K562 (cell line): ENCODE measurements around the gene ADPRHL1. TPM values are rescaled to one million over a fixed set of nuclear protein-coding genes. Genes with fewer than 3 reads are reported as not detected.
"Not testable (repeated sequence)": the region's sequence is repeated elsewhere in the genome, so short reads cannot be mapped to it uniquely, and the experiment has no call there.

Experiments used
- ATAC-seq: fragments of 200-7000 bp; cut with Tn5 transposase; 3 replicates; pipeline ENCODE4 v1.9.1; 2020; ENCODE audit warnings: moderate library complexity
- BruUV-seq: library from RNA; stranded (reverse); fragments of 400-500 nt; replicated peaks from 2 replicates; lab custom pipeline; 2021; lab: Mats Ljungman, UMichigan
- CTCF ChIA-PET: fragments of 300-600 bp; formaldehyde crosslinking; extraction: SDS; loops from one replicate; lab custom pipeline; 2021; ENCODE audit warnings: low intra/inter-chr PET ratio; lab: Yijun Ruan, JAX
- POLR2A ChIA-PET: fragments of 300-600, 350-650 bp; sonication (Branson Sonifier 250); formaldehyde crosslinking; extraction: SDS; loops from one replicate; lab custom pipeline; 2021; ENCODE audit warnings: antibody characterized with exemption, inconsistent platforms; lab: Yijun Ruan, JAX
- DNase-seq, 4 experiments: peaks; one replicate each; pipeline versions ENCODE4 v3.0.0 to v3.0.0-alpha.2; 2011 to 2018; ENCODE audit warnings: low spot score in 3 of 4, mixed read lengths in 3 of 4; ENCODE audit errors: extremely low read depth in 1 of 4
- FAIRE-seq: peaks from 2 replicates; lab custom pipeline; 2011; peaks lifted over from hg19 to GRCh38; lab: Jason Lieb, UNC
- H2AFZ ChIP-seq: 2 replicates; pipeline ENCODE4 v1.6.0; 2011; ENCODE audit warnings: low read depth, low read length, control low read depth, inconsistent platforms
- H3K27ac ChIP-seq: fragments of 200-600 bp; 3 replicates; pipeline ENCODE4 v1.8.0; 2011; ENCODE audit warnings: low read depth, mild to moderate bottlenecking, control low read depth, inconsistent platforms, low read length, moderate library complexity, mixed read lengths; ENCODE audit errors: extremely low read depth
- H3K27me3 ChIP-seq, 2 experiments: fragments of 300-600 bp in 1 of 2; 2 replicates in 1 of 2; 3 replicates in 1 of 2; pipeline versions ENCODE4 v1.6.0 to v1.8.0; 2011; ENCODE audit warnings: inconsistent platforms in 2 of 2, low read length in 2 of 2, mild to moderate bottlenecking in 1 of 2, mixed read lengths in 1 of 2, moderate library complexity in 1 of 2; ENCODE audit not compliant: control insufficient read depth in 2 of 2, insufficient read depth in 2 of 2
- H3K36me3 ChIP-seq: fragments of 300-600 bp; 3 replicates; pipeline ENCODE4 v1.8.0; 2011; ENCODE audit warnings: mild to moderate bottlenecking, low read length, inconsistent platforms; ENCODE audit not compliant: control insufficient read depth, insufficient read depth
- H3K4me1 ChIP-seq, 2 experiments: fragments of 200-600 bp in 1 of 2; replicated peaks in 1 of 2; 2 replicates in 1 of 2; 3 replicates in 1 of 2; pipeline versions ENCODE4 v1.5.1 to v1.8.0; 2011; ENCODE audit warnings: inconsistent platforms in 2 of 2, low read length in 2 of 2, mild to moderate bottlenecking in 1 of 2, mixed read lengths in 1 of 2, moderate library complexity in 1 of 2; ENCODE audit not compliant: control insufficient read depth in 2 of 2, insufficient read depth in 2 of 2
- H3K4me2 ChIP-seq: 2 replicates; pipeline ENCODE4 v1.6.1; 2011; ENCODE audit warnings: low read length, control low read depth, inconsistent platforms, mixed read lengths; ENCODE audit not compliant: insufficient read depth
- H3K4me3 ChIP-seq: fragments of 200-600 bp; sonication (generic), shearing (Covaris generic); 2 replicates; pipeline ENCODE4 v1.5.1; 2016; ENCODE audit warnings: control low read depth, inconsistent platforms
- H3K79me2 ChIP-seq: fragments of 200-600 bp; 3 replicates; pipeline ENCODE4 v1.8.0; 2011; ENCODE audit warnings: low read length, inconsistent platforms; ENCODE audit not compliant: control insufficient read depth, insufficient read depth
- H3K9ac ChIP-seq, 2 experiments: 2 replicates each; pipeline versions ENCODE4 v1.6.0 to v1.6.1; 2011; ENCODE audit warnings: low read depth in 2 of 2, low read length in 2 of 2, control low read depth in 1 of 2, inconsistent platforms in 1 of 2, mild to moderate bottlenecking in 1 of 2, mixed read lengths in 1 of 2; ENCODE audit not compliant: insufficient read depth in 1 of 2
- H3K9me1 ChIP-seq: one replicate; pipeline ENCODE4 v1.6.0; 2011; ENCODE audit warnings: inconsistent platforms, mild to moderate bottlenecking, low read length, moderate library complexity; ENCODE audit not compliant: control insufficient read depth, insufficient read depth
- H3K9me3 ChIP-seq: replicated peaks from 2 replicates; pipeline ENCODE4 v1.5.1; 2011; ENCODE audit warnings: low read depth, low read length, inconsistent platforms; ENCODE audit not compliant: control insufficient read depth, insufficient read depth
- H4K20me1 ChIP-seq: replicated peaks from 2 replicates; pipeline ENCODE4 v1.6.1; 2011; ENCODE audit warnings: low read length, inconsistent platforms, mixed read lengths; ENCODE audit not compliant: control insufficient read depth, insufficient read depth
- CREBBP ChIP-seq: IDR thresholded peaks from one replicate; pipeline ENCODE4 v1.6.1; 2012; ENCODE audit warnings: low read depth, mild to moderate bottlenecking, control low read depth, inconsistent platforms, low read length
- ELF2 ChIP-seq: fragments of 250-450 bp; sonication (Bioruptor Pico); IDR thresholded peaks from 2 replicates; pipeline ENCODE4 v1.5.0; 2021; ENCODE audit warnings: mild to moderate bottlenecking
- GATA2 ChIP-seq: sonication (generic); formaldehyde crosslinking; IDR thresholded peaks from 2 replicates; pipeline ENCODE4 v1.4.0; 2020; ENCODE audit warnings: mild to moderate bottlenecking, missing genetic modification reagents
- HDAC3 ChIP-seq: fragments of 450-650 bp; IDR thresholded peaks from 2 replicates; pipeline ENCODE4 v1.6.1; 2018; ENCODE audit warnings: borderline replicate concordance, mild to moderate bottlenecking, moderate library complexity; ENCODE audit not compliant: partially characterized antibody
- NFIX ChIP-seq: fragments of 250-450 bp; sonication (Bioruptor Pico); IDR thresholded peaks from 2 replicates; pipeline ENCODE4 v1.4.0; 2020; ENCODE audit warnings: low read depth, mild to moderate bottlenecking, moderate library complexity
- THRAP3 ChIP-seq: fragments of 450-650 bp; IDR thresholded peaks from 2 replicates; pipeline ENCODE4 v1.6.1; 2016; ENCODE audit warnings: mild to moderate bottlenecking, inconsistent platforms, borderline replicate concordance
- ZKSCAN3 ChIP-seq: fragments of 250-450 bp; sonication (Bioruptor Pico); IDR thresholded peaks from 2 replicates; pipeline ENCODE4 v1.4.0; 2020
- ZNF41 ChIP-seq: fragments of 250-450 bp; sonication (Bioruptor Pico); conservative IDR thresholded peaks from 2 replicates; pipeline ENCODE4 v1.4.0; 2020; ENCODE audit warnings: mild to moderate bottlenecking
- ZZZ3 ChIP-seq: fragments of 450-650 bp; IDR thresholded peaks from 2 replicates; pipeline ENCODE4 v1.6.1; 2016; ENCODE audit warnings: antibody characterized with exemption, mild to moderate bottlenecking, moderate library complexity
- WGBS: fragments of 100-300 bp; shearing (Covaris generic); methylation state at CpG from one replicate; pipeline ENCODE4 v1.1.6; 2016; ENCODE audit warnings: low coverage, mixed read lengths; ENCODE audit not compliant: insufficient coverage; ENCODE audit errors: missing lambda C conversion rate; 5-methylcytosine and 5-hydroxymethylcytosine counted together
- in situ Hi-C: fragments of 300-500 bp; cut with MboI; formaldehyde crosslinking; loops from 4 replicates; pipeline ENCODE4 v1.15.0; 2018; ENCODE audit warnings: inconsistent platforms, mixed read lengths
- intact Hi-C: fragments of 100-400 bp; cut with micrococcal nuclease; formaldehyde crosslinking; loops from 2 replicates; pipeline ENCODE4 v1.14.2; 2022
- polyA plus RNA-seq, 8 experiments: library from polyadenylated mRNA; depleted of rRNA in 4 of 8; stranded (reverse) in 5 of 8; unstranded in 3 of 8; fragments of >200 nt; fragmentation: Nextera tagmentation in 2 of 8; fragmentation: Illumina TruSeq in 1 of 8; extraction: Ambion mirVana in 2 of 8; extraction: Trizol in 1 of 8; gene quantifications; 2 replicates each; pipeline versions ENCODE4 v1.2.1 to v1.2.3, GENCODE V29; 2011 to 2014; ENCODE audit warnings: inconsistent platforms in 1 of 8, missing spikeins in 1 of 8
- total RNA-seq, 7 experiments: library from RNA; depleted of rRNA in 6 of 7; stranded (reverse); fragments of >200 nt in 6 of 7; fragmentation: Illumina TruSeq in 2 of 7; extraction: Trizol in 2 of 7; gene quantifications; 2 replicates each; pipeline versions ENCODE4 v1.2.1 to v1.2.3, GENCODE V29; 2011 to 2021; ENCODE audit warnings: low replicate concordance in 1 of 7

The ADPRHL1 gene
- total and polyA plus RNA-seq, 9 of the 15 experiments (the other 6 are each of a cell fraction or from before 2014, with no cell fraction given) = 0.06 to 0.76 (median 0.37) TPM; not detected in 1

GRCh38 chr13:113383089-113383488 lies 70.2 kb downstream of the ADPRHL1 start:
- no peak for FAIRE-seq
- WGBS = 7% methylated on average over 9 of the region's 9 CpGs

GRCh38 chr13:113382542-113382941 lies 70.7 kb downstream of the ADPRHL1 start:
- ATAC-seq, H3K4me1 ChIP-seq, intact Hi-C loops, DNase-seq, H2AFZ ChIP-seq, H3K9me1 ChIP-seq, H3K79me2 ChIP-seq, H3K4me3 ChIP-seq, H3K9ac ChIP-seq, BruUV-seq, H3K9me3 ChIP-seq, CTCF ChIA-PET, H3K27ac ChIP-seq, H3K4me2 ChIP-seq, H4K20me1 ChIP-seq, H3K36me3 ChIP-seq, FAIRE-seq: not testable (repeated sequence)
- WGBS = no CpG with 5 or more reads among the region's 2 CpGs
- H3K27me3 ChIP-seq = peaks cover 0 to 12% of the 10 kb centered on the region in 2 experiments; a peak in 2 of 5 replicates
- POLR2A ChIA-PET = interaction anchor here (0.8 kb wide), 1 partner anchor 176 kb away, joined by 3 read pairs; no protein-coding TSS in a partner anchor
- in situ Hi-C loops = loop anchor here (10.0 to 25.0 kb wide), 2 partner anchors 108 to 445 kb away; no protein-coding TSS in a partner anchor

More at GRCh38 chr13:113383089-113383488, 70.2 kb downstream of the ADPRHL1 start:
- Histone ChIP-seq H3K27ac (no peak overlapping the region), H3K9me1 (no peaks in the 10 kb centered on the region), H4K20me1 (no peaks in the 10 kb centered on the region), H3K4me1 (peaks cover 4 to 5% of the 10 kb centered on the region in 2 experiments; a peak in 3 of 5 replicates), H3K9ac (no peak overlapping the region), H3K27me3 (peaks cover 0 to 7% of the 10 kb centered on the region in 2 experiments; a peak in 2 of 5 replicates), H3K9me3 (no peaks in the 10 kb centered on the region), H3K36me3 (no peaks in the 10 kb centered on the region), H3K4me3 (no peak overlapping the region), H3K4me2 (no peak overlapping the region), H2AFZ (no peak overlapping the region), H3K79me2 (no peaks in the 10 kb centered on the region)
- CTCF ChIA-PET = no interaction called here
- in situ Hi-C loops = loop anchor here (10.0 to 25.0 kb wide), 2 partner anchors 108 to 446 kb away; no protein-coding TSS in a partner anchor
- POLR2A ChIA-PET = interaction anchor here (0.8 kb wide), 1 partner anchor 176 kb away, joined by 3 read pairs; no protein-coding TSS in a partner anchor
- no peak for TF ChIP-seq THRAP3
- no peak for TF ChIP-seq ELF2 (CRISPR knock-in tag)
- no peak for TF ChIP-seq NFIX
- no peak for TF ChIP-seq HDAC3
- no peak for TF ChIP-seq ZKSCAN3 (CRISPR knock-in tag)
- TF ChIP-seq CREBBP = no peak
- no peak for TF ChIP-seq GATA2 (CRISPR knock-in tag)
- TF ChIP-seq ZNF41 (CRISPR knock-in tag) = no peak
- TF ChIP-seq ZZZ3 = no peak
- intact Hi-C loops = no loop called here
- BruUV-seq = no TSS peak
- DNase-seq (no peak), ATAC-seq (no peak)
